Aorta (tissue), 5 donors: ENCODE measurements around the gene TMEM9B. TPM values are rescaled to one million over a fixed set of nuclear protein-coding genes. Genes with fewer than 3 reads are reported as not detected.
A peak's percentile ranks its signal among the peaks of the same experiment; 100 is the strongest.

Experiments used
- ATAC-seq: fragments of 200-7000 bp; cut with Tn5 transposase; one replicate; pipeline ENCODE4 v1.9.1; 2022; ENCODE audit warnings: moderate library complexity; ENCODE audit not compliant: low FRiP score
- DNase-seq, 2 donors: peaks; one replicate each; pipeline ENCODE4 v3.0.0-alpha.2; 2020
- H3K27ac ChIP-seq, 2 donors: one replicate each; pipeline ENCODE4 v1.5.1; 2013; ENCODE audit warnings: low read length in 2 of 2, mild to moderate bottlenecking in 2 of 2, moderate library complexity in 2 of 2, control low read depth in 1 of 2, inconsistent platforms in 1 of 2, low read depth in 1 of 2
- H3K27me3 ChIP-seq, 2 donors: one replicate each; pipeline ENCODE4 v1.6.1; 2013; ENCODE audit warnings: control low read depth in 1 of 2, low read length in 1 of 2, mild to moderate bottlenecking in 1 of 2, moderate library complexity in 1 of 2; ENCODE audit not compliant: insufficient read depth in 2 of 2, control insufficient read depth in 1 of 2
- H3K36me3 ChIP-seq, 2 donors: one replicate each; pipeline ENCODE4 v1.6.1; 2013; ENCODE audit warnings: control low read depth in 1 of 2, low read length in 1 of 2, mild to moderate bottlenecking in 1 of 2; ENCODE audit not compliant: insufficient read depth in 2 of 2, control insufficient read depth in 1 of 2
- H3K4me1 ChIP-seq, 2 donors: one replicate each; pipeline ENCODE4 v1.6.1; 2013; ENCODE audit warnings: low read length in 2 of 2, control low read depth in 1 of 2, mild to moderate bottlenecking in 1 of 2, moderate library complexity in 1 of 2; ENCODE audit not compliant: insufficient read depth in 2 of 2, control insufficient read depth in 1 of 2
- H3K4me3 ChIP-seq, 2 donors: one replicate each; pipeline ENCODE4 v1.5.1; 2013; ENCODE audit warnings: low read length in 2 of 2, control low read depth in 1 of 2, mild to moderate bottlenecking in 1 of 2
- H3K9me3 ChIP-seq: one replicate; pipeline ENCODE4 v1.6.1; 2013; ENCODE audit warnings: mild to moderate bottlenecking, low read length; ENCODE audit not compliant: control insufficient read depth
- WGBS, 2 donors: extraction: QIAGEN DNeasy Blood & Tissue Kit; methylation state at CpG; one replicate each; pipeline ENCODE4 v1.1.7; 2013; 5-methylcytosine and 5-hydroxymethylcytosine counted together
- intact Hi-C, 2 donors: fragments of 100-400 bp; cut with DNase I; formaldehyde crosslinking; loops; one replicate each; pipeline versions ENCODE4 v1.14.2 to v1.15.0; 2022
- polyA plus RNA-seq, 2 donors: library from polyadenylated mRNA; stranded (reverse); fragments of 200-250 nt; gene quantifications; one replicate each; pipeline ENCODE4 v1.2.3, GENCODE V29; 2013
- total RNA-seq, 2 donors: library from RNA; stranded (reverse); fragmentation: NEBNext Ultra II Directional; extraction: Animal tissue kit (Norgen Biotek cat#: 25700); gene quantifications; one replicate each; pipeline ENCODE4 v1.2.1, GENCODE V29; 2021
- donor health status: healthy with polysubstance abuse.
- donor health status: Bipolar disorder and iron deficiency.
- donor health status: DM: no; HTN: no; CAD: no.
- donor health status: DM: no; HTN: no; CAD: no.
- donor health status: DM: yes; HTN: yes; CAD: no.

The TMEM9B gene
- total and polyA plus RNA-seq, 4 donors = 20.8 to 28.7 (median 24.8) TPM

DNA sequence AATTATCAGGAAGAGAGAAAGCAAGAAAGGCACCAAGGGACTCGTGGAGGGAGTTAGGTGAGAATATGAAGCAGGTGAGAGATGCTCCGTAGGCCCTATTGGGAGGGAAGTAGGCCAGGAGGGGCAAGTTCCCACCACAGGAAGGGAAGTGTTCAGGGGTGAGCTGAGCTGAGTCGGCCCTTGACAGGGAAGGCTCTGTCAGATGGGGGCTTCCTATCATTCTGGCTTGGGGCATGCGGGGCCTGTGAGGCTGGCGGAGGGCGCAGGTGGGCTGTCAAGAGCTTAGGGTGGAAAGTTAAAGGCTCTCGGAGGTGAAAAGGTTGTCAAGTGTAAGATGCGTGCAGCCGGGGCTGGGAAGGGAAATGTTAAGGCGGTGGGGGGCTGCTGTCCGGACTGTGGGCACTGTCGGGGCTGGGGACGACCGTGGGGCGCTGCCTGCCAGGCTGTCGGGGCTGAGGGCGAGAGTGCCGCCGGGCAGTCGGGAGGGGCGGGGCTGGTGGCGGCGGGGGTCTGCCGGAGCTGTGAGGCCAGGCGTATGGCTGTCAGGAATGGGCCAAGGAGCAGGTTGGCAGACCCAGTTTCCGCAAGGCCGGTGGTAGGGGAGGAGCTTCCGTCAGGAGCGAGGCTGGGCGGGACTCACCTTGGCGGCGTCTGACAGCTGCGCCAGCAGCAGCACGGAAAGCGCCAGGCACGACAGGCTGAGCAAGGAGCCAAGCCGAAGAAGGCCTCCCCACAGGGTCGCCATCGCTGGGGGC, 496 bp downstream of the TMEM9B start:
- ATAC-seq (peak; percentile 77), DNase-seq (peak; percentile 83 to 92)
- Histone ChIP-seq H3K9me3 (no peaks in the 10 kb centered on the region), H3K4me3 (peak overlapping the region; percentile 38 to 83), H3K27ac (peak overlapping the region; percentile 83 to 88), H3K36me3 (peaks cover 0 to 2% of the 10 kb centered on the region in 2 donors), H3K4me1 (peaks cover 0 to 5% of the 10 kb centered on the region in 2 donors), H3K27me3 (no peaks in the 10 kb centered on the region)
- 1 to 2% methylated on average over 26 to 39 of the region's 39 CpGs for WGBS, 2 donors
- intact Hi-C loops = loop anchor here (5.0 to 10.0 kb wide), 3 partner anchors 46 to 279 kb away; partner anchors contain the start of genes RPL27A (in 1 of the 2) and TRIM66 (in 1 of the 2)

DNA sequence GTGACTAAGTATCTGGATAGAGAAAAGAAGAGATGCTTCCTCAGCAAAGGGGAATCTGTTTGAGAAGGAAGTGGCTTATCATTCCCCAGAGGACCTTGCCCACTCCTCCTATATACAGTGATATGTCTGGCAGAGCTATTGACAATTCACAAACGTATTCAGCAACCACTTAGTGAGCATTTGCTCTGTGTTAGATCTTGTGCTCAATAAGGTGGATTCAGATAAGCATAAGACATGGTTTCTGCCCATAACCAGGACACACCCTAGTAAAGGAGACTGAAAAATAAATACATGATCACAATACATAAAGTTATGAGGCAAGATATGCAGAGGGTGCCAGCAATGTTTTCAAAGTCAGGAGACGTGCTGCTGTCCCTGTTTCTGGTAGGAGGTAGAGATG, 1.4 kb downstream of the TMEM9B start:
- Histone ChIP-seq H3K4me1 (peaks cover 0 to 5% of the 10 kb centered on the region in 2 donors), H3K27me3 (no peaks in the 10 kb centered on the region), H3K27ac (peak overlapping the region in 1 of 2 donors; percentile 11), H3K9me3 (no peaks in the 10 kb centered on the region), H3K4me3 (no peak overlapping the region), H3K36me3 (peaks cover 0 to 2% of the 10 kb centered on the region in 2 donors)
- 9 to 10% methylated on average over 2 of the region's 2 CpGs for WGBS, 2 donors
- DNase-seq (no peak), ATAC-seq (no peak)
- intact Hi-C loops = loop anchor here (5.0 to 10.0 kb wide), 3 partner anchors 46 to 278 kb away; partner anchors contain the start of genes RPL27A (in 1 of the 2) and TRIM66 (in 1 of the 2)

DNA sequence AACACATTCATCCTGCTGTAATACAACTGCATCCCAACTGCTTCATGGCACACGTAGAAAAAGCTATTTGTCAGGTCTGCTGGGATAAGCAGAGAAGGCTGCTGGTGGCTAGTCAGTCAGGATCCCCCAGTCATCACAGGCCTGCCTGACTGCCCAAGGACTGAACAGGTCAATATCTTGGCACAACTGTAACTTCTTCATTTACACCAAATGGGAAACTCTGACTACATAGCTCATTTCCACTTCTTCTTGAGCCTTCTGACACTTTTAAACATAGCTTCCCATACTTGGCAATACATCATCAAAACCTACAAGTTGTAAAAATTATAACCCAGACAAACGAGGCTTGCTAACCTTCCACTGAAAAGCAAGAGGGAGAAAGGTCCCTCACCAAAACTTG, 2.8 kb downstream of the TMEM9B start:
- H3K4me1 ChIP-seq = peaks cover 0 to 5% of the 10 kb centered on the region in 2 donors
- no peaks in the 10 kb centered on the region for H3K9me3 ChIP-seq
- H3K4me3 ChIP-seq = no peak overlapping the region
- no peak overlapping the region for H3K27ac ChIP-seq
- H3K27me3 ChIP-seq = no peaks in the 10 kb centered on the region
- no peak for DNase-seq
- intact Hi-C loops = loop anchor here (5.0 to 10.0 kb wide), 3 partner anchors 44 to 277 kb away; partner anchors contain the start of genes RPL27A (in 1 of the 2) and TRIM66 (in 1 of the 2)
- no peak for ATAC-seq
- H3K36me3 ChIP-seq = no peaks in the 10 kb centered on the region
- WGBS, 2 donors = 44% methylated on average over 2 of the region's 2 CpGs

DNA sequence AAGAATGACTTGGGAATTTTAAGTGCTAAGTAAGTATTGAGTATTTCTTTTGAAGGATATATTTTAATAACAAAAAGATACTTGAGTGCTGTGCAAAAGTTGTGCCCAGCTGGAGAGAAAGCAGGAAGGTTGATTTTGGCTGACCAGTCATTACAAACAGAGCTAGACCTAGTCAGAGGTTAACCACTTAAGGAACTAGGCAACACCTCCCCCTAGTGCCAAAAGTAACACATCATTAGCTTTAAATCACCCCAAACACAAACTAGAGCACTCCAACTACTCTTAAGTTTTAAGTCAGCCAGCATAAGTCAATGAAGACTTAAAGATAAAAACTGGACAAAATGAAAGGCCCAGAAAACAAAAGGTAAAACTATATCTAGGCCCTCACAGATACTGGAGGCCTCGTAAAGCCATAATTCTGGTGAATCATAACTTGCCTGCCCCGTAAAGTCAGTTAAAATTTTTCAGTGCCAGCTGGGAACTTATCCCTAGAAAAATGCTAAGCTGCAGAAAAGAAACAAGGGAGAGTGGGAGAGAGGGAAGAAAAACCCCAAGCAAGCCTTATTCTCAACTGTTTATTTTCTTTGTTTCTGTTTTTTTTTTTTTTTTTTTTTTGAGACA, 4.6 kb downstream of the TMEM9B start:
- no peak for ATAC-seq
- no peak overlapping the region for H3K27ac ChIP-seq

DNA sequence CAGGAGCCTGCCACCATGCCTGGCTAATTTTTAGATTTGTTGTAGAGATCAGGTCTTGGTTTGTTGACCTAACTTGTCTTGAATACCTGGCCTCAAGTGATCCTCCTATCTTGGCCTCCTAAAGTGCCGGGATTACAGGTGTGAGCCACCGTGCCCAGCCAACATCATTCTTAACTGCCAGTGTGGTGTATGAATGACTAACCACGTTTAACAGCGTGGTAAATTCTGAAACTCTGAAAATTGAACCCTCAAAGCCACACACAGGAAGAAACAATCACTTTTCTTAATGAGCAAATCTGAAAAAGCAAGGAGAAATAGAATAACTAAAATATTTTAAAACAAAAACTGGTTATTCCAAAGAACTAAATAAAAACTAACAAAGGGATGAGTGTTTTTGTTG, 7.4 kb downstream of the TMEM9B start:
- H3K36me3 ChIP-seq = peaks cover 2 to 5% of the 10 kb centered on the region in 2 donors
- 87 to 91% methylated on average over 4 of the region's 4 CpGs for WGBS, 2 donors
- H3K27me3 ChIP-seq = no peaks in the 10 kb centered on the region
- no peaks in the 10 kb centered on the region for H3K9me3 ChIP-seq
- DNase-seq = no peak
- no peaks in the 10 kb centered on the region for H3K4me1 ChIP-seq
- no peak overlapping the region for H3K4me3 ChIP-seq
- H3K27ac ChIP-seq = no peak overlapping the region
- intact Hi-C loops = loop anchor here in 1 of 2 donors (10.0 kb wide), 1 partner anchor 142 kb away; a partner anchor contains a TSS
- ATAC-seq = no peak

More for the DNA sequence above, 4.6 kb downstream of the TMEM9B start:
- WGBS, 2 donors = 2% methylated on average over 2 of the region's 2 CpGs
- Histone ChIP-seq H3K27me3 (no peaks in the 10 kb centered on the region), H3K36me3 (peaks cover 0 to 5% of the 10 kb centered on the region in 2 donors), H3K4me1 (peaks cover 0 to 5% of the 10 kb centered on the region in 2 donors), H3K4me3 (no peak overlapping the region), H3K9me3 (no peaks in the 10 kb centered on the region)
- intact Hi-C loops = loop anchor here (2.0 to 10.0 kb wide), 5 partner anchors 42 to 275 kb away; partner anchors contain the start of genes RPL27A (in 1 of the 2) and TRIM66 (in 1 of the 2)
- DNase-seq = no peak

DNA sequence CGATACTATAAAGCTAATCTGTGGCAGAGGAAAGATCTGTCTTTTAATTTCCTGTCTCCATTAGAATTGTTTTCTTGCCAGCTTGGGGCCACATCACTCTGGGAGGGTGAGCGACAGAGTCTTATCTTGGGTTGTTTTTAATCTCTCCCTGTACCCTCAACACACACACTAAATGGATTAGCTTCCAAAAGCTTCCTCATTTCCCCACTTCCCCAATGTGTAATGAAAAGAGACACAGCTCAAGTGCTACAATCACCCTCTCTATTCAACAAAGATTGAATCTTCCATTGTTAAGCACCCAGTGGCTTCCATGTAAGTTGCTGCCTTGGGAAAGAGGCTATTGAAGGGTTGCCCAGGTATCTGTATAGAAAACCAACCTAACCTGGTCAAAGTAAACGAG, 15.4 kb downstream of the TMEM9B start:
- ATAC-seq = no peak
- H3K9me3 ChIP-seq = no peaks in the 10 kb centered on the region
- H3K27ac ChIP-seq = no peak overlapping the region
- H3K27me3 ChIP-seq = no peaks in the 10 kb centered on the region
- no peaks in the 10 kb centered on the region for H3K4me1 ChIP-seq
- peaks cover 4 to 11% of the 10 kb centered on the region in 2 donors for H3K36me3 ChIP-seq
- intact Hi-C loops = no loop called here
- H3K4me3 ChIP-seq = no peak overlapping the region
- 77 to 82% methylated on average over 3 of the region's 3 CpGs for WGBS, 2 donors
- DNase-seq = no peak

DNA sequence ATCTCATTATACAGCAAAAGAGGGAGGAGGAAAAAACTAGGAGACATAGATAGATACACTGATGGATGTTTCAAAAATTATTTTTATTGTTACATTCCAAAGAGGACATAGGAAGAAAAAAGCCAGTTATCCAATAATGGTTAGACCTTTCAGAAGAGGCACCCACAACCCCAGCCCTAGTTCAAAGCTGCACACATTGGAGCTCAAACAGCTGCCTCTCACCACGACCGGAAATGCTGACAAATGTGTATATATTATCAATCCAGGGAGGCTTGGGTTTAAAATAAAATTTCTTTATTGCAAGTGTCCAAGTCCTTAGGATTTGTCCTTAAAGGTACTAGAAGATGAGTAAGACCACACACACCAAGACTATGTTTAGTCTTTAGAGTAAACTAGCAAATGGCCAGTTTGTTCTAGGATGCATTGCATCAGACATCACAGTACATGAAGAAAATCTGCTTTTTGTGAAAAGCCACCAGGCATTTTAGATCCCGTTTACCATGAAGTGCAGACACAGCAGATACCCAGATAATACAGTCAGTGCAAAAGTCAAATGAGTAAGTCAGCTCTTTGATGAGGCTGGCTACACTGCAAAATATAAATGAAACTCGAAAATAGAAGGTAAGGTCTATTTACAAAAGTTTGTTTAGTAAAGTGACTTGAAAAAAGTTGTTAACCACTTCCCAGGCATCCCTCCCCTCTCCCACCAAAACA, 16.9 kb downstream of the TMEM9B start:
- peaks cover 2 to 11% of the 10 kb centered on the region in 2 donors for H3K36me3 ChIP-seq
- no peak for ATAC-seq
- WGBS, 2 donors = 81 to 82% methylated on average over 4 of the region's 4 CpGs

DNA sequence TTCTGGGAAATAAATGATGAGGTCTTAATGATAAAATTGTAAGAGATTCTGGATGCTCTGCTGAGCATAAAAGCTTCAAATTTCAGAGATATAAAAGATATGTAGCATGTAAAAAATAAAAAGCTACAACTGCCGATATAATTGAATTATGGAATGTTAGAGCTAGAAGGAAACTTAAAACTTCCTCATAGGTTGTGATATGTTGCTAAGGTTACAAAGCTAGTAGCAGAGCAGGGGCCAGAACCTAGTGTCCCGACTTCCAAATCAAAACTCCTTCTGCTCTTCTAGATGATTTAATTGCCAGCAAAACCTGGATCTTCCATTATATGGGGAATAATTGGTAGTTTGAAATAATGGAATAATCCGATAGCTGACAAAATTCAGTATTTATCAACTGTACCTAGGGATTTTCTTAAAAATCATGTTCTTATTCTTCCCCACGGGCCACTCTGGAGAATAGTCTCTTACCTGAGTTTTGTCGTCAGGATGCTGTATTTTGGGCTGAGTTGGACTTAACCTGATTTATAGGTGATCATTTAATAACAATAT, 21.6 kb downstream of the TMEM9B start, which contains the start of gene ASCL3:
ASCL3 (minus strand) TSS at position 499 of the 549 bp plus-strand sequence. CDS start 4,855 bp downstream, outside the sequence.
- no peak for DNase-seq
- intact Hi-C loops = no loop called here
- H3K4me1 ChIP-seq = no peaks in the 10 kb centered on the region
- WGBS, 2 donors = 71 to 82% methylated on average over 5 of the region's 5 CpGs
- H3K27me3 ChIP-seq = no peaks in the 10 kb centered on the region
- no peak within 1 kb of the TSS for H3K27ac ChIP-seq
- peaks cover 0 to 1% of the 10 kb centered on the region in 2 donors for H3K36me3 ChIP-seq
- no peaks in the 10 kb centered on the region for H3K9me3 ChIP-seq
- no peak within 1 kb of the TSS for H3K4me3 ChIP-seq
- ATAC-seq = no peak

More for the DNA sequence above, 16.9 kb downstream of the TMEM9B start:
- Histone ChIP-seq H3K4me3 (no peak overlapping the region), H3K27me3 (no peaks in the 10 kb centered on the region), H3K27ac (no peak overlapping the region), H3K9me3 (no peaks in the 10 kb centered on the region), H3K4me1 (no peaks in the 10 kb centered on the region)
- no peak for DNase-seq
- intact Hi-C loops = no loop called here
